GM18499 (cell line): ENCODE measurements around the gene NCOR2.

ENCODE experiments used
- ATAC-seq: cut with Tn5 transposase; IDR thresholded peaks from one replicate; pipeline ENCODE4 v1.9.1; 2021; ENCODE audit warnings: moderate number of reproducible peaks; ENCODE audit not compliant: insufficient read depth, unreplicated experiment

Gene NCOR2

GRCh38 chr12:124531906-124532305 is 35.5 kb downstream of the NCOR2 start:
- no peak for ATAC-seq

- no peak for ATAC-seq
Observed at GRCh38 chr12:124531281-124531745, 36.1 kb downstream of the NCOR2 start.

- ATAC-seq, result no peak
Observed at GRCh38 chr12:124530637-124531263, 36.7 kb downstream of the NCOR2 start.

GRCh38 chr12:124529565-124530276 is 37.7 kb downstream of the NCOR2 start:
- no peak for ATAC-seq

GRCh38 chr12:124527861-124528561 is 39.4 kb downstream of the NCOR2 start:
- ATAC-seq, result no peak

GRCh38 chr12:124525927-124526692 is 41.3 kb downstream of the NCOR2 start:
- ATAC-seq, result no peak

- ATAC-seq, result no peak
Observed at GRCh38 chr12:124525455-124525854, 42.0 kb downstream of the NCOR2 start.

GRCh38 chr12:124524231-124524925 is 43.0 kb downstream of the NCOR2 start:
- no peak for ATAC-seq

- no peak for ATAC-seq
Observed at GRCh38 chr12:124523071-124523470, 44.3 kb downstream of the NCOR2 start.

GRCh38 chr12:124520907-124521306 is 46.5 kb downstream of the NCOR2 start:
- no peak for ATAC-seq

GRCh38 chr12:124520265-124520701 is 47.1 kb downstream of the NCOR2 start:
- no peak for ATAC-seq

- no peak for ATAC-seq
Observed at GRCh38 chr12:124519746-124520145, 47.7 kb downstream of the NCOR2 start.

GRCh38 chr12:124518051-124518932 is 49.1 kb downstream of the NCOR2 start:
- ATAC-seq, result no peak
